RWPE1 (cell line): Measurements from ENCODE around the gene IFI44.
A peak's percentile ranks its signal among the peaks of the same experiment; 100 is the strongest.

ENCODE experiments used
- CTCF ChIA-PET: fragments of 350-600 bp; sonication (Branson Sonifier 250); formaldehyde crosslinking; extraction: SDS; loops from one replicate; lab custom pipeline; 2021; lab: Yijun Ruan, JAX
- POLR2A ChIA-PET: fragments of 400-600 bp; formaldehyde crosslinking; extraction: SDS; loops from one replicate; lab custom pipeline; 2020; ENCODE audit warnings: antibody characterized with exemption; ENCODE audit not compliant: low non-redundant PET; lab: Yijun Ruan, JAX
- DNase-seq: peaks from one replicate; pipeline ENCODE4 v3.0.0; 2012; ENCODE audit warnings: low spot score
- H3K27ac ChIP-seq: fragments of 450-650 bp; 2 replicates; pipeline ENCODE4 v1.5.1; 2017
- TF ChIP-seq, protein P1 (sequence below): fragments of 450-650 bp; conservative IDR thresholded peaks from 2 replicates; pipeline ENCODE4 v1.5.1; 2017; ENCODE audit warnings: low read depth, mild to moderate bottlenecking

The IFI44 gene

DNA sequence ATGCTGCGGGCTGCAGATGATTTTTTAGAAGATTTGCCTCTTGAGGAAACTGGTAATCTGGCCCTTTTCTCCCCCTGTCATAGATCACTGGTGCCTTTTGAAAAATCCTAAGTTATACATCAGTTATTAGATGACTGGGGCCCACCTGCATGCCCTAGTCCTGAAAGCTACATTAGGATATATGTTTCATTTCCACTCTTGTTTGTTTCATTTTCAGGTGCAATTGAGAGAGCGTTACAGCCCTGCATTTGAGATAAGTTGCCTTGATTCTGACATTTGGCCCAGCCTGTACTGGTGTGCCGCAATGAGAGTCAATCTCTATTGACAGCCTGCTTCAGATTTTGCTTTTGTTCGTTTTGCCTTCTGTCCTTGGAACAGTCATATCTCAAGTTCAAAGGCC lies 8.1 kb upstream of the IFI44 start:
- TF ChIP-seq, protein P1, sequence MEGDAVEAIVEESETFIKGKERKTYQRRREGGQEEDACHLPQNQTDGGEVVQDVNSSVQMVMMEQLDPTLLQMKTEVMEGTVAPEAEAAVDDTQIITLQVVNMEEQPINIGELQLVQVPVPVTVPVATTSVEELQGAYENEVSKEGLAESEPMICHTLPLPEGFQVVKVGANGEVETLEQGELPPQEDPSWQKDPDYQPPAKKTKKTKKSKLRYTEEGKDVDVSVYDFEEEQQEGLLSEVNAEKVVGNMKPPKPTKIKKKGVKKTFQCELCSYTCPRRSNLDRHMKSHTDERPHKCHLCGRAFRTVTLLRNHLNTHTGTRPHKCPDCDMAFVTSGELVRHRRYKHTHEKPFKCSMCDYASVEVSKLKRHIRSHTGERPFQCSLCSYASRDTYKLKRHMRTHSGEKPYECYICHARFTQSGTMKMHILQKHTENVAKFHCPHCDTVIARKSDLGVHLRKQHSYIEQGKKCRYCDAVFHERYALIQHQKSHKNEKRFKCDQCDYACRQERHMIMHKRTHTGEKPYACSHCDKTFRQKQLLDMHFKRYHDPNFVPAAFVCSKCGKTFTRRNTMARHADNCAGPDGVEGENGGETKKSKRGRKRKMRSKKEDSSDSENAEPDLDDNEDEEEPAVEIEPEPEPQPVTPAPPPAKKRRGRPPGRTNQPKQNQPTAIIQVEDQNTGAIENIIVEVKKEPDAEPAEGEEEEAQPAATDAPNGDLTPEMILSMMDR, result no peak
- H3K27ac ChIP-seq, result no peak overlapping the region
- CTCF ChIA-PET, result no interaction called here
- DNase-seq, result no peak
- POLR2A ChIA-PET, result no interaction called here

DNA sequence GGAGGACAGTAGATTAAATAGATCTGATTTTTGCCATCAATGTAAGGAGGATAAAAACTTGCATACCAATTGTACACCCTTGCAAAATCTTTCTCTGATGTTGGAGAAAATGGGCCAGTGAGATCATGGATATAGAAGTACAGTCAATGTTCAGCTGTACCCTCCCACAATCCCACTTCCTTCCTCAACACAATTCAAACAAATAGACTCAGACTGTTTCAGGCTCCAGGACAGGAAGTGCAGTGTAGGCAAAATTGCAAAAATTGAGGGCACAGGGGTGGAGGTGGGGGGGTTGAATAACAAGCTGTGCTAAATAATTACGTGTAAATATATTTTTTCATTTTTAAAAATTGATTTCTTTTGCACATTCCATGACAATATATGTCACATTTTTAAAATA lies 3.9 kb upstream of the IFI44 start:
- H3K27ac ChIP-seq, result no peak overlapping the region
- CTCF ChIA-PET, result interaction anchor here (0.6 to 1.4 kb wide), 2 partner anchors 28 to 1143 kb away, joined by 3 to 5 read pairs; no protein-coding TSS in a partner anchor
- TF ChIP-seq, protein P1, result no peak
- POLR2A ChIA-PET, result no interaction called here
- no peak for DNase-seq

DNA sequence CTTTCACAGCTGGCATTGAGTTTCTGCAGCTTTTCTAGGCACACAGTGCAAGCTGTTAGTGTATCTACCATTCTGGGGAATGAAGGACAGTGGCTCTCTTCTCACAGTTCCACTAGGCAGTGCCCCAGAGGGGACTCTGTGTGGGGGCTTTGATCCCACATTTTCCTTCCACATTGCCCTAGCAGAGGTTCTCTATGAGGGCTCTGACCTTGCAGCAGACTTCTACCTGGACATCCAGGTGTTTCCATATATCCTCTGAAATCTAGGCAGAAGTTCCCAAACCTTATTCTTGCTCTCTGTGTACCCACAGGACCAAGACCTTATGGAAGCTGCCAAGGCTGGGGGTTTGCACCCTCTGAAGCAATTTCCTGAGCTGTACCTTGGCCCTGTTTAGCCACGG lies 2.4 kb upstream of the IFI44 start:
- no peak for DNase-seq
- TF ChIP-seq, protein P1, result no peak
- ChIA-PET CTCF (no interaction called here), POLR2A (no interaction called here)
- H3K27ac ChIP-seq, result no peak overlapping the region

DNA sequence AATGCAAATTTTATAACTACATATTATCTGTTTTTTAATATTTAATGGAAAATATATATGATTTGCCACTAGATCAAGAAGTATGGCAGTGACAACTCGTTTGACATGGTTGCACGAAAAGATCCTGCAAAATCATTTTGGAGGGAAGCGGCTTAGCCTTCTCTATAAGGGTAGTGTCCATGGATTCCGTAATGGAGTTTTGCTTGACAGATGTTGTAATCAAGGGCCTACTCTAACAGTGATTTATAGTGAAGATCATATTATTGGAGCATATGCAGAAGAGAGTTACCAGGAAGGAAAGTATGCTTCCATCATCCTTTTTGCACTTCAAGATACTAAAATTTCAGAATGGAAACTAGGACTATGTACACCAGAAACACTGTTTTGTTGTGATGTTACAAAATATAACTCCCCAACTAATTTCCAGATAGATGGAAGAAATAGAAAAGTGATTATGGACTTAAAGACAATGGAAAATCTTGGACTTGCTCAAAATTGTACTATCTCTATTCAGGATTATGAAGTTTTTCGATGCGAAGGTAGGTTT lies 556 bp downstream of the IFI44 start:
- CTCF ChIA-PET, result interaction anchor here (1.1 kb wide), 1 partner anchor 33 kb away, joined by 6 read pairs; no protein-coding TSS in a partner anchor
- H3K27ac ChIP-seq, result no peak overlapping the region
- POLR2A ChIA-PET, result no interaction called here
- DNase-seq, result peak; percentile 8
- TF ChIP-seq, protein P1, result no peak

DNA sequence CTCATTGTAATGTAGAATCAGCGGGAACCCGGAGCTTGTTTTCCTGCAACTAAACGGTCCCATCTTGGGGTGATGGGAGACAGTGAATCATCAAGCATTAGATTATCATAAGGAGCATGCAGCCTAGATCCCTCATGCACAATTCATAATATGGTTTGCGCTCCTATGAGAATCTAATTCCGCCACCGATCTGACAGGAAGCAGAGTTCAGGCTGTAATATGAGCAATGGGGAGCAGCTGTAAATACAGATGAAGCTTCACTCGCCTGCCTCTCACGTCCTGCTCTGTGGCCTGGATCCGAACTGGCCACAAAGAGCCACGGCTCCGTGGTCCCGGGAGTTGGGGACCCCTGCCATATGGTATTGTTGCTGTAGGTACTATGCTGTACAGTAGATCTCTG lies 1.6 kb downstream of the IFI44 start:
- ChIA-PET POLR2A (no interaction called here), CTCF (interaction anchor here (0.7 kb wide), 1 partner anchor 511 kb away, joined by 3 read pairs; no protein-coding TSS in a partner anchor)
- no peak overlapping the region for H3K27ac ChIP-seq
- DNase-seq, result no peak
- TF ChIP-seq, protein P1, result no peak

DNA sequence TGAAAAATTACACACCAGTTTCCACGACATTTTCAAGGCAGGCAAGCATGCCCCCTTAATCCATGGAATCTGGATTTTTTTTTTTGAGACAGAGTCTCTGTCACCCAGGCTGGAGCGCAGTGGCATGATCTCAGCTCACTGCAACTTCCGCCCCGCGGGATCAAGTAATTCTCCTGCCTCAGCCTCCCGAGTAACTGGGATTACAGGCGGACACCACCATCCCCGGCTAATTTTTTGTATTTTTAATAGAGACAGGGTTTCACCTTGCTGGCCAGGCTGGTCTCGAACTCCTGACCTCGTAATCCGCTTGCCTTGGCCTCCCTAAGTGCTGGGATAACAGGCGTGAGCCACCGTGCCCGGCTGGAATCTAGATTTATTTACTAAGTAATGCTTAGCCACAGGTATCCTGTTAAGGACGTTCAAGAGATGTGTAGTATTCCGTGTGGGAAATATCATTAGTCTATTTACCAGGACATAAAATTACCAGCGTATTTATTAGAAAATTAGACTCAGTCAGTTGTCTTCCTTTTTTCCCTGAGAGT lies 2.5 kb downstream of the IFI44 start:
- no peak for DNase-seq
- H3K27ac ChIP-seq, result no peak overlapping the region
- ChIA-PET CTCF (no interaction called here), POLR2A (no interaction called here)
- TF ChIP-seq, protein P1, result no peak
